Testis (tissue), 3 donors: Measurements from ENCODE around the gene LTBP4. TPM values are rescaled to one million over a fixed set of nuclear protein-coding genes. Genes with fewer than 3 reads are reported as not detected.

ENCODE experiments used
- DNase-seq: peaks from one replicate; pipeline ENCODE4 v3.0.0-alpha.2; 2019
- H3K27ac ChIP-seq, 2 donors: fragments of 200-600 bp; sonication (generic); one replicate each; pipeline ENCODE4 v1.5.1; 2019
- H3K27me3 ChIP-seq: fragments of 200-600 bp; sonication (generic); one replicate; pipeline ENCODE4 v1.5.1; 2019
- H3K36me3 ChIP-seq: fragments of 200-600 bp; sonication (generic); one replicate; pipeline ENCODE4 v1.5.1; 2017; ENCODE audit warnings: low read depth; ENCODE audit errors: missing control alignments
- H3K4me1 ChIP-seq: fragments of 200-600 bp; sonication (generic); one replicate; pipeline ENCODE4 v1.5.1; 2019
- H3K4me3 ChIP-seq, 2 donors: fragments of 200-600 bp; sonication (generic); one replicate each; pipeline ENCODE4 v1.5.1; 2017 to 2019
- H3K9me3 ChIP-seq: fragments of 200-600 bp; sonication (generic); one replicate; pipeline ENCODE4 v1.5.1; 2017
- POLR2A ChIP-seq: fragments of 450-650 bp; IDR thresholded peaks from one replicate; pipeline ENCODE4 v1.6.1; 2017; ENCODE audit warnings: antibody characterized with exemption, mild to moderate bottlenecking, moderate library complexity
- WGBS, 2 donors: methylation state at CpG; one replicate each; pipeline ENCODE4 v1.1.5; 2018; 5-methylcytosine and 5-hydroxymethylcytosine counted together
- intact Hi-C: fragments of 100-400 bp; cut with DNase I; formaldehyde crosslinking; loops from one replicate; pipeline ENCODE4 v1.15.1; 2023; ENCODE audit warnings: low total_unique reads
- polyA plus RNA-seq: library from polyadenylated mRNA; stranded (reverse); fragments of 350-450 nt; fragmentation: Illumina TruSeq; extraction: RNeasy Lipid Tissue Mini Kit (QIAGEN cat#74804); gene quantifications from one replicate; pipeline ENCODE4 v1.2.3, GENCODE V29; 2014; ENCODE audit warnings: low read depth, low replicate concordance; ENCODE audit not compliant: insufficient read depth
- total RNA-seq, 2 donors: library from RNA; depleted of rRNA; stranded (reverse); fragments of >200 nt; gene quantifications; one replicate each; pipeline ENCODE4 v1.2.3, GENCODE V29; 2016
- TF ChIP-seq, protein P1 (sequence below), 3 experiments: fragments of 450-650 bp in 2 of 3; fragments of 200-600 bp in 1 of 3; sonication (generic) in 1 of 3; IDR thresholded peaks; one replicate each; pipeline ENCODE4 v1.5.1; 2016 to 2019; ENCODE audit warnings: antibody characterized with exemption in 3 of 3, mild to moderate bottlenecking in 2 of 3, moderate library complexity in 1 of 3

The LTBP4 gene
- total and polyA plus RNA-seq, 3 donors from 2014 or later, result 270 to 417 (median 309) TPM

- Histone ChIP-seq H3K4me1 (no peaks in the 10 kb centered on the region), H3K36me3 (no peaks in the 10 kb centered on the region), H3K4me3 (no peak overlapping the region), H3K9me3 (no peaks in the 10 kb centered on the region), H3K27ac (no peak overlapping the region), H3K27me3 (no peaks in the 10 kb centered on the region)
- DNase-seq, result peak; percentile 75
- TF ChIP-seq, protein P1, sequence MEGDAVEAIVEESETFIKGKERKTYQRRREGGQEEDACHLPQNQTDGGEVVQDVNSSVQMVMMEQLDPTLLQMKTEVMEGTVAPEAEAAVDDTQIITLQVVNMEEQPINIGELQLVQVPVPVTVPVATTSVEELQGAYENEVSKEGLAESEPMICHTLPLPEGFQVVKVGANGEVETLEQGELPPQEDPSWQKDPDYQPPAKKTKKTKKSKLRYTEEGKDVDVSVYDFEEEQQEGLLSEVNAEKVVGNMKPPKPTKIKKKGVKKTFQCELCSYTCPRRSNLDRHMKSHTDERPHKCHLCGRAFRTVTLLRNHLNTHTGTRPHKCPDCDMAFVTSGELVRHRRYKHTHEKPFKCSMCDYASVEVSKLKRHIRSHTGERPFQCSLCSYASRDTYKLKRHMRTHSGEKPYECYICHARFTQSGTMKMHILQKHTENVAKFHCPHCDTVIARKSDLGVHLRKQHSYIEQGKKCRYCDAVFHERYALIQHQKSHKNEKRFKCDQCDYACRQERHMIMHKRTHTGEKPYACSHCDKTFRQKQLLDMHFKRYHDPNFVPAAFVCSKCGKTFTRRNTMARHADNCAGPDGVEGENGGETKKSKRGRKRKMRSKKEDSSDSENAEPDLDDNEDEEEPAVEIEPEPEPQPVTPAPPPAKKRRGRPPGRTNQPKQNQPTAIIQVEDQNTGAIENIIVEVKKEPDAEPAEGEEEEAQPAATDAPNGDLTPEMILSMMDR (IDR thresholded peaks at IDR 0.05), result no peak
- TF ChIP-seq POLR2A, result no peak
- WGBS, 2 donors, result 71 to 73% methylated on average over 12 of the region's 12 CpGs
- intact Hi-C loops, result no loop called here
Observed at GRCh38 chr19:40578442-40578908, 22.7 kb upstream of the LTBP4 start.

GRCh38 chr19:40580619-40581018 is 20.6 kb upstream of the LTBP4 start:
- H3K4me3 ChIP-seq, result no peak overlapping the region
- no peak overlapping the region for H3K27ac ChIP-seq
- no peaks in the 10 kb centered on the region for H3K27me3 ChIP-seq
- DNase-seq, result no peak
- intact Hi-C loops, result no loop called here
- TF ChIP-seq, protein P1 (IDR thresholded peaks at IDR 0.05), result no peak
- TF ChIP-seq POLR2A, result no peak
- no peaks in the 10 kb centered on the region for H3K4me1 ChIP-seq
- H3K9me3 ChIP-seq, result no peaks in the 10 kb centered on the region
- no peaks in the 10 kb centered on the region for H3K36me3 ChIP-seq
- WGBS, 2 donors, result 95 to 97% methylated on average over 9 to 13 of the region's 13 CpGs

DNA sequence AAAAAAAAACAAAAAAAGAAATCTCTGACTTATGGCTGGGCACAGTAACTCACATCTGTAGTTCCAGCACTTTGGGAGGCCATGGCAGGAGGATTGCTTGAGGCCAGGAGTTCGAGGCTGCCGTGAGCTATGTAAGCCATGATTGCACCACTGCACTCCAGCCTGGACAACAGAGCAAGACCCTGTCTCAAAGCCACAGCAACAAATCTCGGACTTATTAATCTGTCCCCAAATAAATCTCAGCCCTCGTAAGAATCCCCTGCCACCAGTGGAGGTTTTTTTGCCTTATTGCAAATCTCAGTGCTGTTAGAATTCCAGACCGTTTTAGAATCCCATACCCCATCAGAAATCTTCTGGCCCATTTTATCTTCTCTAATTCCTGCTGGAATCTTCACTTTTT is 19.6 kb upstream of the LTBP4 start:
- Histone ChIP-seq H3K4me1 (no peaks in the 10 kb centered on the region), H3K27ac (no peak overlapping the region), H3K27me3 (no peaks in the 10 kb centered on the region), H3K4me3 (no peak overlapping the region), H3K36me3 (no peaks in the 10 kb centered on the region), H3K9me3 (no peaks in the 10 kb centered on the region)
- TF ChIP-seq, protein P1 (IDR thresholded peaks at IDR 0.05), result no peak
- TF ChIP-seq POLR2A, result no peak
- 94 to 98% methylated on average over 5 of the region's 5 CpGs for WGBS, 2 donors
- no peak for DNase-seq
- intact Hi-C loops, result no loop called here

DNA sequence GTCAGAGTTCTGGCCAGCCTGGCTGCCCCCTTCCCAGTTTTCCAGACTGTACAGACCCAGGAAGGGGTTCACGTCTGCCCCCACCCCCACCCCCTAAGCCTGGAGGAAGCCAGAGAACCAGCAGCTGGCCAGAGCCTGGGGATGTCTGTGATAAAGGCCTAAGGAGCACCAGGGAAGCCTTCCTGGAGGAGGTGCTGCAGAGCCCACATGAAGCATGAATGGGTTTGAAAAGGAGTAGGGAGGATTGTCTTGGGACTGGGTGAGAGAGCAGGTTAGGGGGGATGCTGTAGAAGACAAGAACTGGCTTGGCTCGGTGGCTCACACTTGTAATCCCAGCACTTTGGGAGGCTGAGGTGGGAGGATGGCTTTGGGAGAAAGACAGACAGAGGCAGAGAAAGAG is 18.7 kb upstream of the LTBP4 start:
- 94 to 97% methylated on average over 2 of the region's 2 CpGs for WGBS, 2 donors
- intact Hi-C loops, result no loop called here

DNA sequence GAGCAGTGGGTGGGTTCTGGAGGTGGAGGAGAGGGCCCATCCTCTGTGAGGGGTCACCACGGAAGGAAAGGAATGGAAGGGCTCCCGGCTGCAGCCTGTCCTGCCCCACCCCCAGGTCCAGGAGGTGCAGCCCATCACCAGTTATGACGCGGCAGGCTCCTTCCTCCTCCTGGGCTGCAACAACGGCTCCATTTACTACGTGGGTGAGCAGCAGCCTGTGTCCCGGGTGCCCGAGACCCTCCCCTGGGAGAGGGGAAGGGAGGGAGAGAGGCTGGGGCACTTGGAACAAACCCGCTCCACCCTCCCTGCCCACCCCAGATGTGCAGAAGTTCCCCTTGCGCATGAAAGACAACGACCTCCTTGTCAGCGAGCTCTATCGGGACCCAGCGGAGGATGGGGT is 17.9 kb upstream of the LTBP4 start:
- H3K4me3 ChIP-seq, result no peak overlapping the region
- no peaks in the 10 kb centered on the region for H3K4me1 ChIP-seq
- DNase-seq, result no peak
- TF ChIP-seq, protein P1 (IDR thresholded peaks at IDR 0.05), result no peak
- TF ChIP-seq POLR2A, result no peak
- H3K27ac ChIP-seq, result no peak overlapping the region
- 85 to 92% methylated on average over 11 to 14 of the region's 14 CpGs for WGBS, 2 donors
- no peaks in the 10 kb centered on the region for H3K9me3 ChIP-seq
- H3K27me3 ChIP-seq, result no peaks in the 10 kb centered on the region
- no peaks in the 10 kb centered on the region for H3K36me3 ChIP-seq
- intact Hi-C loops, result no loop called here

More for the DNA sequence above, 18.7 kb upstream of the LTBP4 start:
- Histone ChIP-seq H3K4me3 (no peak overlapping the region), H3K27ac (no peak overlapping the region), H3K9me3 (no peaks in the 10 kb centered on the region), H3K36me3 (no peaks in the 10 kb centered on the region), H3K4me1 (no peaks in the 10 kb centered on the region), H3K27me3 (no peaks in the 10 kb centered on the region)
- DNase-seq, result no peak
- TF ChIP-seq, protein P1 (IDR thresholded peaks at IDR 0.05), result no peak
- no peak for TF ChIP-seq POLR2A
